Astrocyte of the cerebellum (primary cell): ENCODE measurements around the gene OTUB1.

Source experiments
- DNase-seq: peaks from one replicate; pipeline ENCODE4 v3.0.0-alpha.2; 2011; ENCODE audit warnings: low read depth
- H3K4me3 ChIP-seq: 2 replicates; pipeline ENCODE4 v1.5.1; 2011; ENCODE audit warnings: mild to moderate bottlenecking, low read depth, low read length, moderate library complexity
- CTCF ChIP-seq: IDR thresholded peaks from 2 replicates; pipeline ENCODE4 v1.5.1; 2012; ENCODE audit warnings: low read length, low read depth, moderate library complexity, mild to moderate bottlenecking; ENCODE audit errors: missing control alignments
- in situ Hi-C: cut with HindIII; loops from 2 replicates; pipeline ENCODE4 v1.10.0; 2017; ENCODE audit warnings: low sequenced_read_pairs

OTUB1 gene

GRCh38 chr11:63999349-64000025 is 13.2 kb downstream of the OTUB1 start:
- in situ Hi-C loops = loop anchor here (5.0 to 10.0 kb wide), 3 partner anchors 75 to 163 kb away; no protein-coding TSS in a partner anchor

GRCh38 chr11:64000026-64000739 is 13.9 kb downstream of the OTUB1 start:
- in situ Hi-C loops = loop anchor here (5.0 to 10.0 kb wide), 3 partner anchors 75 to 162 kb away; no protein-coding TSS in a partner anchor
- H3K4me3 ChIP-seq = peak overlapping the region; percentile 26
- peak; percentile 23 for DNase-seq
- TF ChIP-seq CTCF = peak; percentile 52

More at GRCh38 chr11:63999349-64000025, 13.2 kb downstream of the OTUB1 start:
- H3K4me3 ChIP-seq = peak overlapping the region; percentile 12
- no peak for TF ChIP-seq CTCF
- no peak for DNase-seq

GRCh38 chr11:64000740-64001483 is 14.7 kb downstream of the OTUB1 start:
- in situ Hi-C loops = loop anchor here (5.0 to 10.0 kb wide), 3 partner anchors 74 to 161 kb away; no protein-coding TSS in a partner anchor
- TF ChIP-seq CTCF = no peak
- H3K4me3 ChIP-seq = peak overlapping the region; percentile 26
- DNase-seq = no peak

- H3K4me3 ChIP-seq = no peak overlapping the region
- in situ Hi-C loops = loop anchor here (5.0 to 10.0 kb wide), 3 partner anchors 73 to 161 kb away; no protein-coding TSS in a partner anchor
- DNase-seq = no peak
- TF ChIP-seq CTCF = no peak
Measured at GRCh38 chr11:64001484-64002420, 15.5 kb downstream of the OTUB1 start.

- no peak overlapping the region for H3K4me3 ChIP-seq
- no peak for DNase-seq
- no peak for TF ChIP-seq CTCF
- in situ Hi-C loops = loop anchor here (5.0 to 10.0 kb wide), 3 partner anchors 71 to 158 kb away; no protein-coding TSS in a partner anchor
Measured at GRCh38 chr11:64003807-64004589, 17.8 kb downstream of the OTUB1 start.
